Esophagus muscularis mucosa (tissue), 3 donors: ENCODE results near the gene SERINC2.

ENCODE experiments used
- POLR2A ChIP-seq: fragments of 450-650 bp; IDR thresholded peaks from one replicate; pipeline ENCODE4 v1.6.1; 2017; ENCODE audit warnings: antibody characterized with exemption, moderate library complexity, mild to moderate bottlenecking, low read depth
- TF ChIP-seq, protein P1 (sequence below), 3 experiments: fragments of 200-600 bp in 2 of 3; fragments of 450-650 bp in 1 of 3; sonication (generic) in 2 of 3; IDR thresholded peaks; one replicate each; pipeline ENCODE4 v1.5.1; 2017 to 2019; ENCODE audit warnings: antibody characterized with exemption in 3 of 3, mild to moderate bottlenecking in 2 of 3, moderate library complexity in 1 of 3

DNA sequence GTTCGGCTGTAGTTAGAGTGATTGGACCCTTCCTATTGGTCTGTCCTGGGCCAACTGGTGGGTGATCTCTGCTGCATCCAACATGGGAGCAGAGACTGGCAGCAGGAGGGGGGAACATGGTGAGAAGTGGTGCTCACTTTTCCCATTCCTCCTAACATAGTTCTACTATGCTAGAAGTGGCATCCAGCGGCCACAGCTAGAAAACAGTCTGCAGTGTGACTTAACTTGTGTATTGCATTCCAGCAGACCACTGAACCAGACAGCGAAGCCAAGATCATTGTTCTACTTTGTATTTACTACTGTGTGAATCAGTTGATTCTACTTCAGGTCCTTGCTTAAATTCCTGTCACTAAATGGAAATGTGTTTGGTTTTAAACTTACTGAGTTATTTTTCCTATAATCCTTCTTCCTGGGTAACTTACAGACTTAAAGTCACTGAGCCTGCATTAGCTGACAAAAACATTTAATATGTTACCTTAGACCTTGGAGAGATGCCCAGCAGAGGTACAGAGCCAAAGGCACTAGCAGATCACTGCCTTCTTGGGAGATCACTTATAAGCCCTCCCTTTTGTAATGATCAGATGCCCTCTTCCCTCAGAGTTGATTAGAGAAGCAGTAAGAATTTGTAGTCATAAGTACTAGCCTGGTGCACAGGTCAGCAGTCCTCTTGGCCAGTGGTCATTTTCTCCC is 48.3 kb upstream of the SERINC2 start:
- TF ChIP-seq, protein P1, sequence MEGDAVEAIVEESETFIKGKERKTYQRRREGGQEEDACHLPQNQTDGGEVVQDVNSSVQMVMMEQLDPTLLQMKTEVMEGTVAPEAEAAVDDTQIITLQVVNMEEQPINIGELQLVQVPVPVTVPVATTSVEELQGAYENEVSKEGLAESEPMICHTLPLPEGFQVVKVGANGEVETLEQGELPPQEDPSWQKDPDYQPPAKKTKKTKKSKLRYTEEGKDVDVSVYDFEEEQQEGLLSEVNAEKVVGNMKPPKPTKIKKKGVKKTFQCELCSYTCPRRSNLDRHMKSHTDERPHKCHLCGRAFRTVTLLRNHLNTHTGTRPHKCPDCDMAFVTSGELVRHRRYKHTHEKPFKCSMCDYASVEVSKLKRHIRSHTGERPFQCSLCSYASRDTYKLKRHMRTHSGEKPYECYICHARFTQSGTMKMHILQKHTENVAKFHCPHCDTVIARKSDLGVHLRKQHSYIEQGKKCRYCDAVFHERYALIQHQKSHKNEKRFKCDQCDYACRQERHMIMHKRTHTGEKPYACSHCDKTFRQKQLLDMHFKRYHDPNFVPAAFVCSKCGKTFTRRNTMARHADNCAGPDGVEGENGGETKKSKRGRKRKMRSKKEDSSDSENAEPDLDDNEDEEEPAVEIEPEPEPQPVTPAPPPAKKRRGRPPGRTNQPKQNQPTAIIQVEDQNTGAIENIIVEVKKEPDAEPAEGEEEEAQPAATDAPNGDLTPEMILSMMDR (IDR thresholded peaks at IDR 0.05): no peak
- no peak for TF ChIP-seq POLR2A
